ENCODE data around the gene CKS1B.
A peak's percentile ranks its signal among the peaks of the same experiment; 100 is the strongest.

DNA sequence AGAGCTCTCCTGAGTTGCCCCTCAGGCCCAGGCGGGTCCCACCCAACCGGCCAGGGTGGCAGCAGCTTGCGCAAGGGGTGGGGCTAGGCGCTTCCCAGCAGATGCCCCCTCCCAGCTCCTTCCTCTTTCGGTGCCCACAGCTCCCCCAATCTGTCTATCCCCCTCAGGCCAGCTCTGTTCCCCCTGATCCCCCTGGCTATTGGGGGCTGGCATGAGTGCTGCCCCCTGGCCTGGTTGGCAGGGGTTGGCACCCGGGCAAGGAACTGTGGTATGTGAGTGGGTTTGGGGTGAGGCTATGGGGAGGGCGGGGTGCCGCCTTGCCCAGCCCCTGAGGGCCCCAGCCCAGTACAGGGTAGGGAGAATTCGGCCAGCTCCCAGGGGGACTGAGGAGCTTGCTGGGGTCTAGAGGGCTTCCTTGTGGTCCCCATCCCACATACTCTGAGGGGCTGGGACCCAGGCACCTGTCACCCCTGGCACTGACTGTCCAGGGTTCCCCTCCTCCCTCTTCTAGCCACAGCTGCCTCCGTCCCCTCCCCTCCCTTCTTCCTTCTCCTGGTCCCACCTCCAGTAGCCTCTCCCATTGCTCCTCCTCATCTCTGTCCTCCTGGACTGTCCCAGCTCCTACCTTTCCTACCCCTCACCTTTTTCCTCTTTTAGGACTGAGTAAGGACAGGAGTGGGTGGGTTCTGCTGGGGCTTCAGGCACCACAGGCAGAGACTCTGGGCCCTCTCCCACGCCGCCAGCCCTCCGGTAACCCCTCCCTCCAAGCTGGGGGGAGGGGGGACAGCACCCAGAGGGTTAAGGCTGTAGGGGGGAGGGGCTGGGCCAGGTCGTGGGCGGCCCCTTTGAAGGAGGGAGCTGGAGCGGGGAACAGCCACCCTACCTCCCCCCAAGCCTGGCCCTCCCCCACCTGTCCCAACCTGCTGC is 33.8 kb downstream of the CKS1B start:
- TF ChIP-seq, protein P1, sequence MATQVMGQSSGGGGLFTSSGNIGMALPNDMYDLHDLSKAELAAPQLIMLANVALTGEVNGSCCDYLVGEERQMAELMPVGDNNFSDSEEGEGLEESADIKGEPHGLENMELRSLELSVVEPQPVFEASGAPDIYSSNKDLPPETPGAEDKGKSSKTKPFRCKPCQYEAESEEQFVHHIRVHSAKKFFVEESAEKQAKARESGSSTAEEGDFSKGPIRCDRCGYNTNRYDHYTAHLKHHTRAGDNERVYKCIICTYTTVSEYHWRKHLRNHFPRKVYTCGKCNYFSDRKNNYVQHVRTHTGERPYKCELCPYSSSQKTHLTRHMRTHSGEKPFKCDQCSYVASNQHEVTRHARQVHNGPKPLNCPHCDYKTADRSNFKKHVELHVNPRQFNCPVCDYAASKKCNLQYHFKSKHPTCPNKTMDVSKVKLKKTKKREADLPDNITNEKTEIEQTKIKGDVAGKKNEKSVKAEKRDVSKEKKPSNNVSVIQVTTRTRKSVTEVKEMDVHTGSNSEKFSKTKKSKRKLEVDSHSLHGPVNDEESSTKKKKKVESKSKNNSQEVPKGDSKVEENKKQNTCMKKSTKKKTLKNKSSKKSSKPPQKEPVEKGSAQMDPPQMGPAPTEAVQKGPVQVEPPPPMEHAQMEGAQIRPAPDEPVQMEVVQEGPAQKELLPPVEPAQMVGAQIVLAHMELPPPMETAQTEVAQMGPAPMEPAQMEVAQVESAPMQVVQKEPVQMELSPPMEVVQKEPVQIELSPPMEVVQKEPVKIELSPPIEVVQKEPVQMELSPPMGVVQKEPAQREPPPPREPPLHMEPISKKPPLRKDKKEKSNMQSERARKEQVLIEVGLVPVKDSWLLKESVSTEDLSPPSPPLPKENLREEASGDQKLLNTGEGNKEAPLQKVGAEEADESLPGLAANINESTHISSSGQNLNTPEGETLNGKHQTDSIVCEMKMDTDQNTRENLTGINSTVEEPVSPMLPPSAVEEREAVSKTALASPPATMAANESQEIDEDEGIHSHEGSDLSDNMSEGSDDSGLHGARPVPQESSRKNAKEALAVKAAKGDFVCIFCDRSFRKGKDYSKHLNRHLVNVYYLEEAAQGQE (IDR thresholded peaks at IDR 0.05; ENCODE audit: insufficient replicate concordance, low read depth) = no peak
- TF ChIP-seq POLR2AphosphoS5 (IDR thresholded peaks at IDR 0.05; ENCODE audit: low read depth) = peak; percentile 48; the same call in 1 of the 2 replicates

Measured in HL-60 (cell line).